HTERT RPE-1 (cell line): ENCODE data around the gene PDE1C.

Experiments
- in situ Hi-C: fragments of 300-500 bp; cut with MboI; formaldehyde crosslinking; loops from 4 replicates; pipeline ENCODE4 v1.14.3; 2020; ENCODE audit warnings: low sequenced_read_pairs

PDE1C gene

GRCh38 chr7:31950091-31950755 lies 120.0 kb downstream of the PDE1C start:
- in situ Hi-C loops: no loop called here

GRCh38 chr7:31948029-31948428 lies 122.2 kb downstream of the PDE1C start:
- in situ Hi-C loops: no loop called here

GRCh38 chr7:31940167-31940566 lies 130.0 kb downstream of the PDE1C start:
- in situ Hi-C loops: no loop called here

GRCh38 chr7:31939076-31939475 lies 131.1 kb downstream of the PDE1C start:
- in situ Hi-C loops: no loop called here

GRCh38 chr7:31938650-31939049 lies 131.6 kb downstream of the PDE1C start:
- in situ Hi-C loops: no loop called here

GRCh38 chr7:31937982-31938381 lies 132.2 kb downstream of the PDE1C start:
- in situ Hi-C loops: no loop called here

- in situ Hi-C loops: no loop called here
Measured at GRCh38 chr7:31935124-31936054, 134.8 kb downstream of the PDE1C start.

GRCh38 chr7:31934551-31934950 lies 135.7 kb downstream of the PDE1C start:
- in situ Hi-C loops: no loop called here

GRCh38 chr7:31933481-31933880 lies 136.7 kb downstream of the PDE1C start:
- in situ Hi-C loops: no loop called here

GRCh38 chr7:31926991-31927584 lies 143.1 kb downstream of the PDE1C start:
- in situ Hi-C loops: no loop called here

GRCh38 chr7:31925753-31926454 lies 144.3 kb downstream of the PDE1C start:
- in situ Hi-C loops: no loop called here

GRCh38 chr7:31924251-31924650 lies 146.0 kb downstream of the PDE1C start:
- in situ Hi-C loops: no loop called here

GRCh38 chr7:31922848-31923247 lies 147.4 kb downstream of the PDE1C start:
- in situ Hi-C loops: no loop called here

- in situ Hi-C loops: no loop called here
Measured at GRCh38 chr7:31921047-31921446, 149.2 kb downstream of the PDE1C start.

GRCh38 chr7:31919678-31920369 lies 150.4 kb downstream of the PDE1C start:
- in situ Hi-C loops: no loop called here

GRCh38 chr7:31918706-31919393 lies 151.4 kb downstream of the PDE1C start:
- in situ Hi-C loops: no loop called here

- in situ Hi-C loops: no loop called here
Measured at GRCh38 chr7:31917256-31917655, 153.0 kb downstream of the PDE1C start.

GRCh38 chr7:31910191-31910590 lies 160.0 kb downstream of the PDE1C start:
- in situ Hi-C loops: no loop called here

- in situ Hi-C loops: no loop called here
Measured at GRCh38 chr7:31906479-31907171, 163.6 kb downstream of the PDE1C start.
